ENCODE measurements around the gene SPATA24. TPM values are rescaled to one million over a fixed set of nuclear protein-coding genes. Genes with fewer than 3 reads are reported as not detected.

SPATA24 gene, protein sequence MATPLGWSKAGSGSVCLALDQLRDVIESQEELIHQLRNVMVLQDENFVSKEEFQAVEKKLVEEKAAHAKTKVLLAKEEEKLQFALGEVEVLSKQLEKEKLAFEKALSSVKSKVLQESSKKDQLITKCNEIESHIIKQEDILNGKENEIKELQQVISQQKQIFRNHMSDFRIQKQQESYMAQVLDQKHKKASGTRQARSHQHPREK
- total RNA-seq, result 1 to 10 TPM in 1 of 4 donors, under 1 TPM in 1, not detected in 2; 0.85 to 2.2 TPM

DNA sequence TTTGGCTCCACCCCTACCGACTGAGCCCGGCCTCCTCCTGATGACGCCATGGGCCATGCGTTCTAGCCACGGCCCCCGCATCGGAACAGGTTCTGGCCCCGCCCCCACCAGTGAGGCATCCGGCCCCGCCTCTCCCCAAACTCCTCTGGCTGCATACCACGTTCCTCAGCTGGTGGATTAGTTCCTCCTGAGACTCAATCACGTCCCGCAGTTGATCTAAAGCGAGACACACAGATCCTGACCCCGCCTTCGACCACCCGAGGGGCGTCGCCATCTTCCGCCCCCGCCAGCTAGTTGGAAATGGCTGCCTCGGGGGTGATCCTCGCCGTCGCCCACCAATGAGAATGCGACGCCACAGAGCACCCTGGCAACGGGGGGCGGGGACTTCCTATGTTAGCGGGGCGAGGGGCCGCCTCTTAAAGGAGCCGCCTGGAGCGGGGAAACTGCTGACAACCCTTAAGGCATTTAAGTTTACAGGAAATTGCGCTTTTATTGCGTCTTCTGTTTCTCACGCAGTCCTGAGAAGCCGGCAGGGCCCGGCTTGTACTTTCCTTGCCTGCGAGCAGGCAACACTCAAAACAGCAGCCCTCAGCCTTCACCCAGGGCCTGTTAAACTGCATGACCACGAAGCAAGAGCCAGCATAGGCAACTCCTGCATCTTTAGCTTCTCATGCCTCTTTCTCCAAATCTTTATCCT, at the start of gene SPATA24:
SPATA24 (minus strand) TSS at position 303 of the 697 bp plus-strand sequence; CDS start at position 274, 29 bp downstream.
- no peak for TF ChIP-seq CTCF (IDR thresholded peaks at IDR 0.05; ENCODE audit: low read depth)

- TF ChIP-seq CTCF (IDR thresholded peaks at IDR 0.05; ENCODE audit: low read depth), result no peak
Observed at GRCh38 chr5:139451878-139452660, 48.2 kb upstream of the SPATA24 start.

DNA sequence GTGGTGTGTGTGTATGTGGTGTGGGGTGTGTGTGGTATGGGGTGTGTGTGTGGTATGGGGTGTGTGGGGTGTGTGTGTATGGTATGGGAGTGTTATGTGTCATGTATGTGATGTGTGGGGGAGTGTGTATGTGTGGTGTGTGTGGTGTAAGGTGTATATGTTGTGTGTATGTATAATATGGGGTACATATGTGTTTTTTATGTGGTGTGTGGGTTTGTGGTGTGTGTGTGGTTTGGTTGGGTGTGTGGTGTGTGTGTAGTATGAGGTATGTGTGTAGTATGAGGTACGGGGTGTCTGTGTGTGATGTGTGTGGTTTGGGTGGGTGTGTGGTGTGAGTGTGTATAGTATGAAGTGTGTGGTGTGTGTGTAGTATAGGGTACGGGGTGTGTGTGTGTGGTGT, 47.3 kb upstream of the SPATA24 start:
- no peak for TF ChIP-seq CTCF (IDR thresholded peaks at IDR 0.05; ENCODE audit: low read depth)

DNA sequence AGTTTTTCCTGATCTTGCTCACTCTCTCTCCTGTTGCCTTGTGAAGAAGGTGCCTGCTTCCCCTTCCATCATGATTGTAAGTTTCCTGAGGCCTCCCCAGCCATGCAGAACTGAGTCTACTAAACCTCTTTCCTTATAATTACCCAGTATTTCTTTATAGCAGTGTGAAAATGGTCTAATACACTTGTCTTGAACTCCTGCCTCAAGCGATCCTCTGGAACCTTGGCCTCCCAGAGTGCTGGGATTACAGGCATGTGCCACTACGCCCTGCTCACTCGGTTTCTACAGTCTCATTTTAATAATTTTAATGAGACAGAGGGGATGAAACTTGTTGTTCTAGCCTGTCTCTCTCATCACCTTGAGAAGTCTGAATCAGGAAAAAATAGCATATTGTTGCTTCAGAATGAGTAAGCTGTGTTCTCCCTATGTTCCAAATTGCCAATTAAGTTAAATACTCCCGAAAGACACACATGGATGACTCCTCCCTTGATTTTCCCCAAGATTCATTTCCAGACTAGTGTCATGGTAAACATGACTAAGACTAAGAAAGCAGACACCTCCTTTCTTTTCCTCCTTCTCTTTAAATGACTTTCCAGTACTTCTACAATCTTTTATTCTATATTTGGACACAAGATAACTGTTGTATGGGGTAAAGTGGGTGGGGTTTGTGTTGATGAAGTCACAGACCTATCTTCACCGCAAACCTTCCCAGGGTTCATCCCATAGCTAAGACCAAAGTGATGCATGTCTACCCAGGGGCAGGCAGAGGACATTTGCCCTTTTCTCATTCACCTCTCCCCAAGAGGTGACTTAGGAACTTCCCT, 43.3 kb upstream of the SPATA24 start:
- no peak for TF ChIP-seq CTCF (IDR thresholded peaks at IDR 0.05; ENCODE audit: low read depth)

- TF ChIP-seq CTCF (IDR thresholded peaks at IDR 0.05; ENCODE audit: low read depth), result no peak
Observed at GRCh38 chr5:139445325-139446170, 41.7 kb upstream of the SPATA24 start.

- no peak for TF ChIP-seq CTCF (IDR thresholded peaks at IDR 0.05; ENCODE audit: low read depth)
Observed at GRCh38 chr5:139443831-139444453, 40.1 kb upstream of the SPATA24 start.

All from subcutaneous adipose tissue (tissue), 4 donors.